PC-3 (cell line): ENCODE data around the gene ALOXE3. TPM values are rescaled to one million over a fixed set of nuclear protein-coding genes. Genes with fewer than 3 reads are reported as not detected.

Experiments used
- ATAC-seq: fragments of 200-7000 bp; cut with Tn5 transposase; 2 replicates; pipeline ENCODE4 v1.9.1; 2020; ENCODE audit warnings: mild to moderate bottlenecking, moderate library complexity
- BruUV-seq: library from RNA; stranded (reverse); fragments of 400-500 nt; replicated peaks from 2 replicates; lab custom pipeline; 2021; lab: Mats Ljungman, UMichigan
- CTCF ChIA-PET: fragments of 300-600 bp; sonication (Branson Sonifier 250); formaldehyde crosslinking; loops from one replicate; lab custom pipeline; 2022; ENCODE audit warnings: antibody characterized with exemption; lab: Charles Lee
- POLR2A ChIA-PET: fragments of 300-600 bp; sonication (Branson Sonifier 250); formaldehyde crosslinking; loops from one replicate; lab custom pipeline; 2022; ENCODE audit warnings: antibody characterized with exemption; ENCODE audit not compliant: unreplicated experiment; lab: Charles Lee
- DNase-seq: peaks from one replicate; pipeline ENCODE4 v3.0.0-alpha.2; 2015
- H2AFZ ChIP-seq: fragments of 300-600 bp; sonication (generic); 2 replicates; pipeline ENCODE4 v1.6.0; 2016; ENCODE audit warnings: antibody characterized with exemption, low read length
- H3F3A ChIP-seq: fragments of 300-600 bp; sonication (generic); one replicate; pipeline ENCODE4 v1.6.0; 2017; ENCODE audit warnings: antibody characterized with exemption, low read length, control low read depth, mild to moderate bottlenecking; ENCODE audit not compliant: unreplicated experiment
- H3K27ac ChIP-seq: fragments of 300-600 bp; sonication (generic); 2 replicates; pipeline ENCODE4 v1.5.1; 2016; ENCODE audit warnings: mild to moderate bottlenecking, low read length
- H3K27me3 ChIP-seq: fragments of 300-600 bp; sonication (generic); 2 replicates; pipeline ENCODE4 v1.6.1; 2016; ENCODE audit warnings: low read length, mixed read lengths
- H3K36me3 ChIP-seq: fragments of 300-600 bp; sonication (generic); 2 replicates; pipeline ENCODE4 v1.6.1; 2016; ENCODE audit warnings: low read depth, mixed run types, low read length, mixed read lengths
- H3K4me1 ChIP-seq: fragments of 300-600 bp; sonication (generic); 2 replicates; pipeline ENCODE4 v1.5.1; 2016; ENCODE audit warnings: low read length; ENCODE audit not compliant: insufficient read depth
- H3K4me2 ChIP-seq: fragments of 300-600 bp; sonication (generic); 2 replicates; pipeline ENCODE4 v1.6.0; 2016; ENCODE audit warnings: low read length
- H3K4me3 ChIP-seq: fragments of 300-600 bp; sonication (generic); 2 replicates; pipeline ENCODE4 v1.5.1; 2016; ENCODE audit warnings: mild to moderate bottlenecking, low read length, mixed read lengths
- H3K79me2 ChIP-seq: fragments of 300-600 bp; sonication (generic); 2 replicates; pipeline ENCODE4 v1.6.1; 2017; ENCODE audit warnings: low read length, mixed read lengths
- H3K9ac ChIP-seq: fragments of 300-600 bp; sonication (generic); 2 replicates; pipeline ENCODE4 v1.6.0; 2016; ENCODE audit warnings: mild to moderate bottlenecking, low read length
- H3K9me2 ChIP-seq: fragments of 300-600 bp; sonication (generic); replicated peaks from 2 replicates; pipeline ENCODE4 v1.6.1; 2016; ENCODE audit warnings: mixed run types, low read length, mixed read lengths
- H3K9me3 ChIP-seq: fragments of 300-600 bp; sonication (generic); 2 replicates; pipeline ENCODE4 v1.6.1; 2016; ENCODE audit warnings: low read length, mixed read lengths
- H4K20me1 ChIP-seq: fragments of 300-600 bp; sonication (generic); 2 replicates; pipeline ENCODE4 v1.6.1; 2016; ENCODE audit warnings: low read length, mixed read lengths
- EZH2 ChIP-seq: fragments of 300-600 bp; sonication (generic); IDR thresholded peaks from one replicate; pipeline ENCODE4 v1.6.1; 2017; ENCODE audit warnings: antibody characterized with exemption, mild to moderate bottlenecking, low read length; ENCODE audit not compliant: unreplicated experiment
- EZH2phosphoT487 ChIP-seq: fragments of 300-600 bp; sonication (generic); IDR thresholded peaks from 2 replicates; pipeline ENCODE4 v1.6.1; 2018; ENCODE audit warnings: mild to moderate bottlenecking, antibody characterized with exemption, low read length, borderline replicate concordance
- intact Hi-C: fragments of 100-400 bp; cut with micrococcal nuclease; formaldehyde crosslinking; loops from 2 replicates; pipeline ENCODE4 v1.9.0; 2023
- total RNA-seq: library from RNA; depleted of rRNA; stranded (reverse); fragments of >200 nt; gene quantifications from 2 replicates; pipeline ENCODE4 v1.2.3, GENCODE V29; 2014
- TF ChIP-seq, protein P1 (sequence below): fragments of 300-600 bp; sonication (generic); conservative IDR thresholded peaks from 2 replicates; pipeline ENCODE4 v1.5.1; 2017; ENCODE audit warnings: antibody characterized with exemption, low read depth, mild to moderate bottlenecking, low read length

ALOXE3 gene
- total RNA-seq, 1 experiment from 2014 or later = 1.4 TPM

DNA sequence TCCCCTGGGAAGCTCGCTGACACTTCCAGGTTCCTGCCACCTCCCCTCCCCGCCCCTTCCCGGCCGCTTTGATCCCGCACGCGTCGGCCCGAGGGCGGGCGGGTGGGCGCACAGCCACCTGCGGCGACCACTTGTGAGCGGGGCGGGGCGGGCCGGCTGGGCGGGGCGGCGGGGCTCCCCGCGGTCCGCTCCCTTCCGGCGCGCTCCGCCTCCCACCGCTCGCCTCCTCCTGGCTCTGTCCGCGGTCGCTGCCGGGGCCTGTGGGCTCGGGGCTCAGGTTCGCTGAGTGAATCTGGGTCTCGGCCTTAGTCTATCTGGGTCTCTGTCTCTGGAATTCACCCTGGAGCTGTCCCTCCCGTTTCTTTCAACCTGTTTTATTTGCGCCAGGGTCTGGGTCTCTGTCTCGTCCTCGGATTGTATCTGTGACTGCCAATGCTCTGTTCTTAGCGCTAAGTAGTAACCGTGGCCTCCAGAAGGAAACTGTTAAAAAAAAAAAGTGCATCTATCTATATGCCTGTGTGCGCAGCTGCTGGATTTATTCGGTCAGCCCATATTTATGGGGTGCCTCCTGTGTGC, 8.3 kb upstream of the ALOXE3 start:
- Histone ChIP-seq H3K27me3 (no peaks in the 10 kb centered on the region), H3K4me1 (peaks cover 7% of the 10 kb centered on the region; the same call in 1 of the 2 replicates), H3K4me3 (peak overlapping the region; percentile 91), H3K9me2 (no peaks in the 10 kb centered on the region), H3K36me3 (no peaks in the 10 kb centered on the region), H3K9me3 (no peaks in the 10 kb centered on the region), H3K27ac (no peak overlapping the region), H3K4me2 (peak overlapping the region; percentile 96), H3K9ac (peak overlapping the region; percentile 49), H3F3A (peaks cover 4% of the 10 kb centered on the region), H3K79me2 (no peaks in the 10 kb centered on the region), H2AFZ (peak overlapping the region; percentile 100), H4K20me1 (no peaks in the 10 kb centered on the region)
- POLR2A ChIA-PET = no interaction called here
- ATAC-seq (peak; percentile 32), DNase-seq (peak; percentile 37)
- CTCF ChIA-PET = interaction anchor here (0.7 kb wide), 1 partner anchor 69 kb away, joined by 4 read pairs; no protein-coding TSS in a partner anchor
- TF ChIP-seq, protein P1, sequence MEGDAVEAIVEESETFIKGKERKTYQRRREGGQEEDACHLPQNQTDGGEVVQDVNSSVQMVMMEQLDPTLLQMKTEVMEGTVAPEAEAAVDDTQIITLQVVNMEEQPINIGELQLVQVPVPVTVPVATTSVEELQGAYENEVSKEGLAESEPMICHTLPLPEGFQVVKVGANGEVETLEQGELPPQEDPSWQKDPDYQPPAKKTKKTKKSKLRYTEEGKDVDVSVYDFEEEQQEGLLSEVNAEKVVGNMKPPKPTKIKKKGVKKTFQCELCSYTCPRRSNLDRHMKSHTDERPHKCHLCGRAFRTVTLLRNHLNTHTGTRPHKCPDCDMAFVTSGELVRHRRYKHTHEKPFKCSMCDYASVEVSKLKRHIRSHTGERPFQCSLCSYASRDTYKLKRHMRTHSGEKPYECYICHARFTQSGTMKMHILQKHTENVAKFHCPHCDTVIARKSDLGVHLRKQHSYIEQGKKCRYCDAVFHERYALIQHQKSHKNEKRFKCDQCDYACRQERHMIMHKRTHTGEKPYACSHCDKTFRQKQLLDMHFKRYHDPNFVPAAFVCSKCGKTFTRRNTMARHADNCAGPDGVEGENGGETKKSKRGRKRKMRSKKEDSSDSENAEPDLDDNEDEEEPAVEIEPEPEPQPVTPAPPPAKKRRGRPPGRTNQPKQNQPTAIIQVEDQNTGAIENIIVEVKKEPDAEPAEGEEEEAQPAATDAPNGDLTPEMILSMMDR = no peak
- TF ChIP-seq EZH2phosphoT487 (no peak), EZH2 (no peak)
- intact Hi-C loops = no loop called here
- BruUV-seq = no TSS peak

DNA sequence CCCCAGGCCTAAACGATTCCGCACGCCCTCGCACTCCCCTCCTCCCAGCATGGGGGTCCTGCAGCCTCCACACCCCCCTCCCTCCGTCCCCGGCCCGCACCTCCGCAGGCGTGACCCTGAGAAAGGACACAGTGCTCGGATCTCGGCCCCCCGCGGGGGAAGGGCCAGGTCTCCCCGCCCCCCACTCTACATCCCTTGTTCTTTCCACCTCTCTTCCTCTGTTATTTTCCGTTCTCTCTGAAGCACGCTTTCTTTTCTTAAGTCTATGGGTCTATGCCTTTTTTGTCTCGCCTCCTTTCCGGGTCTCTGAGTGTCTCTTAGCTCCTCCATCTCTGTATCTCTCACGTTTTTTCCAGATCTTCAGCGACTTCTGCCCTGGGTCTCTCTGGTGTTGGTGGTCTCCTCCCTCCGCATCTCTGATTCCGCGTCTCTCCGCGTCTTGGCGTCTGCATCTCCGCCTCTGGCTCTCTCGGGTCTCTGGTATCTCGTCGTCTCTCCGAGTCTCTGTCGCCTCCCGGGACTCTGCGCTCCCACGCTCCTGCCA, 7.7 kb upstream of the ALOXE3 start:
- intact Hi-C loops = loop anchor here (1.0 kb wide), 1 partner anchor 12 kb away; no protein-coding TSS in a partner anchor
- BruUV-seq = no TSS peak
- no peaks in the 10 kb centered on the region for H3K9me2 ChIP-seq
- peak overlapping the region; percentile 96 for H3K4me2 ChIP-seq
- DNase-seq = peak; percentile 22
- TF ChIP-seq EZH2 (no peak), EZH2phosphoT487 (no peak)
- TF ChIP-seq, protein P1 = no peak
- H3K36me3 ChIP-seq = no peaks in the 10 kb centered on the region
- peak overlapping the region; percentile 91 for H3K4me3 ChIP-seq
- CTCF ChIA-PET = interaction anchor here (0.6 kb wide), 1 partner anchor 170 kb away, joined by 3 read pairs; no protein-coding TSS in a partner anchor
- no peaks in the 10 kb centered on the region for H4K20me1 ChIP-seq
- peak overlapping the region; percentile 100 for H2AFZ ChIP-seq
- H3K9ac ChIP-seq = peak overlapping the region; percentile 22; the same call in 1 of the 2 replicates
- H3K27me3 ChIP-seq = no peaks in the 10 kb centered on the region
- H3K79me2 ChIP-seq = no peaks in the 10 kb centered on the region
- POLR2A ChIA-PET = no interaction called here
- H3F3A ChIP-seq = peaks cover 4% of the 10 kb centered on the region
- H3K27ac ChIP-seq = no peak overlapping the region
- peaks cover 9% of the 10 kb centered on the region; the same call in 1 of the 2 replicates for H3K4me1 ChIP-seq
- H3K9me3 ChIP-seq = no peaks in the 10 kb centered on the region
- peak; percentile 3; the same call in 1 of the 2 replicates for ATAC-seq
